ENCODE measurements around the gene NAT14. TPM values are rescaled to one million over a fixed set of nuclear protein-coding genes. Genes with fewer than 3 reads are reported as not detected.

Gene NAT14
- total RNA-seq, 1 donor from 2014 or later, result 7.3 TPM

- DNase-seq (ENCODE audit: low spot score), result no peak
Measured at GRCh38 chr19:55535173-55535964, 50.4 kb downstream of the NAT14 start.

- DNase-seq (ENCODE audit: low spot score), result no peak
Measured at GRCh38 chr19:55535965-55536350, 51.0 kb downstream of the NAT14 start.

- no peak for DNase-seq (ENCODE audit: low spot score)
Measured at GRCh38 chr19:55536366-55536765, 51.4 kb downstream of the NAT14 start.

Other genes starting within 250 kb of the NAT14 start
- 49.4 TPM for gene PPP6R1, start 226.2 kb upstream of the NAT14 start, total RNA-seq
- 20.2 TPM for gene HSPBP1, start 205.1 kb upstream of the NAT14 start, total RNA-seq
- gene BRSK1, start 201.2 kb upstream of the NAT14 start, total RNA-seq, result 1.2 TPM
- gene TMEM150B, start 159.8 kb upstream of the NAT14 start, total RNA-seq, result 7.1 TPM
- 6.8 TPM for gene KMT5C, start 145.3 kb upstream of the NAT14 start, total RNA-seq
- gene COX6B2, start 130.5 kb upstream of the NAT14 start, total RNA-seq, result not detected
- gene GARIN5B, start 121.9 kb upstream of the NAT14 start, total RNA-seq, result not detected
- gene IL11, start 114.7 kb upstream of the NAT14 start, total RNA-seq, result not detected
- gene TMEM190, start 108.4 kb upstream of the NAT14 start, total RNA-seq, result not detected
- 0.90 TPM for gene TMEM238, start 100.9 kb upstream of the NAT14 start, total RNA-seq
- gene RPL28, start 99.3 kb upstream of the NAT14 start, total RNA-seq, result 1,147 TPM
- gene UBE2S, start 77.4 kb upstream of the NAT14 start, total RNA-seq, result 24.2 TPM
- gene SHISA7, start 41.9 kb upstream of the NAT14 start, total RNA-seq, result not detected
- gene ISOC2, start 23.5 kb upstream of the NAT14 start, total RNA-seq, result 53.2 TPM
- gene C19orf85, start 20.4 kb upstream of the NAT14 start, total RNA-seq, result not detected
- gene ZNF628, start 8.6 kb upstream of the NAT14 start, total RNA-seq, result 9.7 TPM
- 13.9 TPM for gene SSC5D, start 3.2 kb downstream of the NAT14 start, total RNA-seq
- not detected for gene SBK2, start 51.9 kb downstream of the NAT14 start, total RNA-seq
- 1.7 TPM for gene SBK3, start 60.4 kb downstream of the NAT14 start, total RNA-seq
- gene ZNF579, start 95.7 kb downstream of the NAT14 start, total RNA-seq, result 10.9 TPM
- 12.8 TPM for gene FIZ1, start 114.3 kb downstream of the NAT14 start, total RNA-seq
- gene ZNF524, start 115.1 kb downstream of the NAT14 start, total RNA-seq, result 19.1 TPM
- 12.0 TPM for gene ZNF865, start 120.5 kb downstream of the NAT14 start, total RNA-seq
- gene ZNF784, start 139.4 kb downstream of the NAT14 start, total RNA-seq, result 4.5 TPM
- 39.6 TPM for gene ZNF580, start 155.8 kb downstream of the NAT14 start, total RNA-seq
- gene ZNF581, start 158.5 kb downstream of the NAT14 start, total RNA-seq, result 11.3 TPM
- 16.4 TPM for gene CCDC106, start 163.0 kb downstream of the NAT14 start, total RNA-seq
- gene U2AF2, start 169.8 kb downstream of the NAT14 start, total RNA-seq, result 126 TPM
- gene EPN1, start 190.0 kb downstream of the NAT14 start, total RNA-seq, result 114 TPM